ENCODE data around the gene KCNT2. TPM values are rescaled to one million over a fixed set of nuclear protein-coding genes. Genes with fewer than 3 reads are reported as not detected.

KCNT2 gene
- polyA plus RNA-seq, 1 experiment, result 2.0 TPM

GRCh38 chr1:196302981-196303380 is 305.3 kb downstream of the KCNT2 start:
- no peak overlapping the region for H3K4me3 ChIP-seq (ENCODE audit: low read depth, low read length)
- CTCF ChIA-PET, result no interaction called here
- POLR2A ChIA-PET, result no interaction called here

GRCh38 chr1:196302420-196302819 is 305.8 kb downstream of the KCNT2 start:
- DNase-seq (ENCODE audit: low read depth, low spot score), result no peak
- H3K27ac ChIP-seq (ENCODE audit: low read depth, low read length), result no peak overlapping the region
- H3K9me3 ChIP-seq (ENCODE audit: control insufficient read depth, insufficient read depth, low read length), result no peaks in the 10 kb centered on the region
- no peak overlapping the region for H3K4me3 ChIP-seq (ENCODE audit: low read depth, low read length)
- ChIA-PET CTCF (no interaction called here), POLR2A (no interaction called here)
- no peaks in the 10 kb centered on the region for H3K27me3 ChIP-seq (ENCODE audit: control insufficient read depth, insufficient read depth, low read length)
- no peak for TF ChIP-seq CTCF (IDR thresholded peaks at IDR 0.05; ENCODE audit: low read depth, low read length)

More at GRCh38 chr1:196302981-196303380, 305.3 kb downstream of the KCNT2 start:
- no peaks in the 10 kb centered on the region for H3K9me3 ChIP-seq (ENCODE audit: control insufficient read depth, insufficient read depth, low read length)
- no peak for DNase-seq (ENCODE audit: low read depth, low spot score)
- H3K27me3 ChIP-seq (ENCODE audit: control insufficient read depth, insufficient read depth, low read length), result no peaks in the 10 kb centered on the region
- TF ChIP-seq CTCF (IDR thresholded peaks at IDR 0.05; ENCODE audit: low read depth, low read length), result no peak
- H3K27ac ChIP-seq (ENCODE audit: low read depth, low read length), result no peak overlapping the region

- no peak for TF ChIP-seq CTCF (IDR thresholded peaks at IDR 0.05; ENCODE audit: low read depth, low read length)
- Histone ChIP-seq H3K27ac (ENCODE audit: low read depth, low read length) (no peak overlapping the region), H3K27me3 (ENCODE audit: control insufficient read depth, insufficient read depth, low read length) (no peaks in the 10 kb centered on the region), H3K4me3 (ENCODE audit: low read depth, low read length) (no peak overlapping the region), H3K9me3 (ENCODE audit: control insufficient read depth, insufficient read depth, low read length) (no peaks in the 10 kb centered on the region)
- POLR2A ChIA-PET, result no interaction called here
- CTCF ChIA-PET, result interaction anchor here (0.5 to 0.6 kb wide), 2 partner anchors 22 to 146 kb away, joined by 3 read pairs; no protein-coding TSS in a partner anchor
- no peak for DNase-seq (ENCODE audit: low read depth, low spot score)
These were observed 312.5 kb downstream of the KCNT2 start for GRCh38 chr1:196295766-196296165.

GRCh38 chr1:196278816-196279215 is 329.4 kb downstream of the KCNT2 start:
- Histone ChIP-seq H3K27ac (ENCODE audit: low read depth, low read length) (no peak overlapping the region), H3K27me3 (ENCODE audit: control insufficient read depth, insufficient read depth, low read length) (no peaks in the 10 kb centered on the region), H3K9me3 (ENCODE audit: control insufficient read depth, insufficient read depth, low read length) (no peaks in the 10 kb centered on the region), H3K4me3 (ENCODE audit: low read depth, low read length) (no peak overlapping the region)
- ChIA-PET POLR2A (no interaction called here), CTCF (no interaction called here)
- no peak for DNase-seq (ENCODE audit: low read depth, low spot score)
- TF ChIP-seq CTCF (IDR thresholded peaks at IDR 0.05; ENCODE audit: low read depth, low read length), result no peak

- ChIA-PET POLR2A (no interaction called here), CTCF (no interaction called here)
- no peaks in the 10 kb centered on the region for H3K27me3 ChIP-seq (ENCODE audit: control insufficient read depth, insufficient read depth, low read length)
- no peak for DNase-seq (ENCODE audit: low read depth, low spot score)
- TF ChIP-seq CTCF (IDR thresholded peaks at IDR 0.05; ENCODE audit: low read depth, low read length), result no peak
- H3K27ac ChIP-seq (ENCODE audit: low read depth, low read length), result no peak overlapping the region
- no peaks in the 10 kb centered on the region for H3K9me3 ChIP-seq (ENCODE audit: control insufficient read depth, insufficient read depth, low read length)
- H3K4me3 ChIP-seq (ENCODE audit: low read depth, low read length), result no peak overlapping the region
These were observed 330.4 kb downstream of the KCNT2 start for GRCh38 chr1:196277860-196278259.
